SIG-M5 (cell line): ENCODE data around the gene LGR5.

Experiments
- DNase-seq: peaks from one replicate; lab custom pipeline; 2025; lab: John Stamatoyannopoulos, UW

Gene LGR5

GRCh38 chr12:71439613-71440344 lies at the start of gene LGR5:
Gene LGR5, plus strand, starts transcription at chr12:71439798. Its CDS starts 283 bp downstream, at chr12:71440081.
- no peak for DNase-seq

GRCh38 chr12:71392521-71393145 lies 47.0 kb upstream of the LGR5 start:
- no peak for DNase-seq

GRCh38 chr12:71393625-71394024 lies 46.0 kb upstream of the LGR5 start:
- DNase-seq = no peak

GRCh38 chr12:71397433-71397954 lies 42.1 kb upstream of the LGR5 start:
- no peak for DNase-seq

GRCh38 chr12:71399197-71399596 lies 40.4 kb upstream of the LGR5 start:
- no peak for DNase-seq

- DNase-seq = no peak
Measured at GRCh38 chr12:71400481-71400880, 39.1 kb upstream of the LGR5 start.

- no peak for DNase-seq
Measured at GRCh38 chr12:71405884-71406283, 33.7 kb upstream of the LGR5 start.

GRCh38 chr12:71407732-71408131 lies 31.9 kb upstream of the LGR5 start:
- DNase-seq = no peak

GRCh38 chr12:71410844-71411243 lies 28.8 kb upstream of the LGR5 start:
- no peak for DNase-seq

GRCh38 chr12:71411635-71412034 lies 28.0 kb upstream of the LGR5 start:
- no peak for DNase-seq

GRCh38 chr12:71415336-71416231 lies 24.0 kb upstream of the LGR5 start:
- no peak for DNase-seq

- no peak for DNase-seq
Measured at GRCh38 chr12:71417181-71417580, 22.4 kb upstream of the LGR5 start.

- DNase-seq = no peak
Measured at GRCh38 chr12:71420775-71421406, 18.7 kb upstream of the LGR5 start.

GRCh38 chr12:71425568-71426299 lies 13.9 kb upstream of the LGR5 start:
- DNase-seq = no peak

GRCh38 chr12:71426300-71427047 lies 13.1 kb upstream of the LGR5 start:
- no peak for DNase-seq

- no peak for DNase-seq
Measured at GRCh38 chr12:71430756-71431155, 8.8 kb upstream of the LGR5 start.

GRCh38 chr12:71431991-71432390 lies 7.6 kb upstream of the LGR5 start:
- no peak for DNase-seq

GRCh38 chr12:71432936-71433335 lies 6.7 kb upstream of the LGR5 start:
- DNase-seq = no peak

- no peak for DNase-seq
Measured at GRCh38 chr12:71436696-71437095, 2.9 kb upstream of the LGR5 start.

- DNase-seq = no peak
Measured at GRCh38 chr12:71438670-71439361, 782 bp upstream of the LGR5 start.
